Astrocyte (in vitro differentiated cells and primary cell): ENCODE measurements around the gene TSEN2. TPM values are rescaled to one million over a fixed set of nuclear protein-coding genes. Genes with fewer than 3 reads are reported as not detected.

ENCODE experiments used
- DNase-seq: peaks from one replicate; pipeline ENCODE4 v3.0.0-alpha.2; 2010; ENCODE audit warnings: low read depth
- FAIRE-seq: peaks from 2 replicates; lab custom pipeline; 2011; peaks lifted over from hg19 to GRCh38; lab: Jason Lieb, UNC
- H2AFZ ChIP-seq: 2 replicates; pipeline ENCODE4 v1.6.0; 2012; ENCODE audit warnings: low read depth, low read length, inconsistent platforms
- H3K27ac ChIP-seq: 2 replicates; pipeline ENCODE4 v1.5.1; 2011; ENCODE audit warnings: low read depth, low read length, inconsistent platforms
- H3K27me3 ChIP-seq: 2 replicates; pipeline ENCODE4 v1.6.0; 2011; ENCODE audit warnings: low read length, inconsistent platforms; ENCODE audit not compliant: insufficient read depth
- H3K36me3 ChIP-seq: 2 replicates; pipeline ENCODE4 v1.5.1; 2011; ENCODE audit warnings: low read length, inconsistent platforms; ENCODE audit not compliant: insufficient read depth
- H3K4me1 ChIP-seq: 2 replicates; pipeline ENCODE4 v1.5.1; 2011; ENCODE audit warnings: low read length, inconsistent platforms; ENCODE audit not compliant: insufficient read depth
- H3K4me2 ChIP-seq: 2 replicates; pipeline ENCODE4 v1.6.0; 2012; ENCODE audit warnings: low read length, inconsistent platforms
- H3K4me3 ChIP-seq: 2 replicates; pipeline ENCODE4 v1.5.1; 2011; ENCODE audit warnings: low read depth, mild to moderate bottlenecking, low read length, inconsistent platforms; ENCODE audit not compliant: insufficient read depth
- H3K79me2 ChIP-seq: 2 replicates; pipeline ENCODE4 v1.6.0; 2012; ENCODE audit warnings: mild to moderate bottlenecking, low read length, inconsistent platforms; ENCODE audit not compliant: insufficient read depth
- H3K9ac ChIP-seq: 2 replicates; pipeline ENCODE4 v1.6.0; 2012; ENCODE audit warnings: mild to moderate bottlenecking, low read length, inconsistent platforms
- H3K9me3 ChIP-seq: 2 replicates; pipeline ENCODE4 v1.5.1; 2012; ENCODE audit warnings: low read depth, mild to moderate bottlenecking, low read length, inconsistent platforms; ENCODE audit not compliant: insufficient read depth
- H4K20me1 ChIP-seq: 2 replicates; pipeline ENCODE4 v1.6.0; 2012; ENCODE audit warnings: low read length, inconsistent platforms; ENCODE audit not compliant: insufficient read depth
- H3K27ac Mint-ChIP-seq: one replicate; pipeline ENCODE4 v1.8.0; 2021; ENCODE audit warnings: mild to moderate bottlenecking, mixed read lengths; ENCODE audit not compliant: unreplicated experiment
- H3K27me3 Mint-ChIP-seq: one replicate; pipeline ENCODE4 v1.8.0; 2021; ENCODE audit warnings: low read depth, mixed read lengths; ENCODE audit not compliant: unreplicated experiment
- H3K36me3 Mint-ChIP-seq: one replicate; pipeline ENCODE4 v1.8.0; 2021; ENCODE audit warnings: low read depth, mixed read lengths; ENCODE audit not compliant: unreplicated experiment
- H3K4me1 Mint-ChIP-seq: one replicate; pipeline ENCODE4 v1.8.0; 2021; ENCODE audit warnings: low read depth, mixed read lengths; ENCODE audit not compliant: unreplicated experiment
- H3K4me3 Mint-ChIP-seq: one replicate; pipeline ENCODE4 v1.8.0; 2021; ENCODE audit warnings: mild to moderate bottlenecking, moderate library complexity, mixed read lengths; ENCODE audit not compliant: unreplicated experiment
- H3K9me3 Mint-ChIP-seq: one replicate; pipeline ENCODE4 v1.8.0; 2021; ENCODE audit warnings: mild to moderate bottlenecking, mixed read lengths; ENCODE audit not compliant: unreplicated experiment
- EZH2 ChIP-seq: IDR thresholded peaks from 2 replicates; pipeline ENCODE4 v1.6.1; 2012; ENCODE audit warnings: mild to moderate bottlenecking, low read length, inconsistent platforms; ENCODE audit not compliant: insufficient read depth
- total RNA-seq: library from RNA; stranded (reverse); gene quantifications from 2 replicates; pipeline ENCODE4 v1.2.1, GENCODE V29; 2021
- TF ChIP-seq, protein P1 (sequence below): IDR thresholded peaks from 2 replicates; pipeline ENCODE4 v1.5.1; 2011; ENCODE audit warnings: low read depth, mild to moderate bottlenecking, inconsistent platforms, low read length, moderate library complexity; ENCODE audit not compliant: insufficient read depth

Gene TSEN2
- total RNA-seq, 1 donor from 2014 or later: 9.7 TPM

DNA sequence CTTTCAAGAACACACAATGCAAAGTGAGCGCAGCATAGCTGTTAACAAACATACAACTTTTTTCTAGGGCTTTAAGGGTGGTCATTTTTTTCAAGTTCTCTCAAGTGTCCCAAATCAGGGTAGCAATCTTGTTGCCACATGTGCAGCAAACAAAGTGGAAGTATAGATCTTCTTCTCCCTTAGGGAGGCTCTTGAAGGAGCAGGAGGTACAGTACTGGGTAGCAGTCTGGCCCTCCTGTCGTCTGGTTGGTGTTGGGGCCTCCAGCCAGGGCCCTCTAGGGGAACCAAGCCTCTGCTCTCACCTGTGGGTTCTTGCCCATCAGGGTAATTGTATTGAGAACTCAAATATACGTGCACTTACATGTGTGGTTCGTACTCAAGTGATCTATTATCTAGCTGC lies 98.5 kb downstream of the TSEN2 start:
- no peak overlapping the region for H3K4me3 Mint-ChIP-seq
- Histone ChIP-seq H3K4me2 (no peak overlapping the region), H3K9me3 (no peaks in the 10 kb centered on the region), H3K4me3 (no peak overlapping the region), H3K9ac (no peak overlapping the region), H3K27ac (no peak overlapping the region), H3K27me3 (no peaks in the 10 kb centered on the region), H4K20me1 (peaks cover 78% of the 10 kb centered on the region), H3K36me3 (peaks cover 64% of the 10 kb centered on the region), H3K4me1 (peaks cover 3% of the 10 kb centered on the region), H3K79me2 (peaks cover 13% of the 10 kb centered on the region), H2AFZ (no peak overlapping the region)
- H3K36me3 Mint-ChIP-seq: peaks cover 13% of the 10 kb centered on the region
- no peak for TF ChIP-seq EZH2
- TF ChIP-seq, protein P1, sequence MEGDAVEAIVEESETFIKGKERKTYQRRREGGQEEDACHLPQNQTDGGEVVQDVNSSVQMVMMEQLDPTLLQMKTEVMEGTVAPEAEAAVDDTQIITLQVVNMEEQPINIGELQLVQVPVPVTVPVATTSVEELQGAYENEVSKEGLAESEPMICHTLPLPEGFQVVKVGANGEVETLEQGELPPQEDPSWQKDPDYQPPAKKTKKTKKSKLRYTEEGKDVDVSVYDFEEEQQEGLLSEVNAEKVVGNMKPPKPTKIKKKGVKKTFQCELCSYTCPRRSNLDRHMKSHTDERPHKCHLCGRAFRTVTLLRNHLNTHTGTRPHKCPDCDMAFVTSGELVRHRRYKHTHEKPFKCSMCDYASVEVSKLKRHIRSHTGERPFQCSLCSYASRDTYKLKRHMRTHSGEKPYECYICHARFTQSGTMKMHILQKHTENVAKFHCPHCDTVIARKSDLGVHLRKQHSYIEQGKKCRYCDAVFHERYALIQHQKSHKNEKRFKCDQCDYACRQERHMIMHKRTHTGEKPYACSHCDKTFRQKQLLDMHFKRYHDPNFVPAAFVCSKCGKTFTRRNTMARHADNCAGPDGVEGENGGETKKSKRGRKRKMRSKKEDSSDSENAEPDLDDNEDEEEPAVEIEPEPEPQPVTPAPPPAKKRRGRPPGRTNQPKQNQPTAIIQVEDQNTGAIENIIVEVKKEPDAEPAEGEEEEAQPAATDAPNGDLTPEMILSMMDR: no peak
- DNase-seq: no peak
- no peaks in the 10 kb centered on the region for H3K9me3 Mint-ChIP-seq
- no peaks in the 10 kb centered on the region for H3K27me3 Mint-ChIP-seq
- FAIRE-seq: no peak
- H3K27ac Mint-ChIP-seq: peak overlapping the region; percentile 58
- peaks cover 10% of the 10 kb centered on the region for H3K4me1 Mint-ChIP-seq

Other genes starting within 250 kb of the TSEN2 start
- gene PPARG, start 195.4 kb upstream of the TSEN2 start, total RNA-seq: 3.0 and 4.4 TPM in 2 replicates
- 0.25 TPM in 1 of 2 replicates, not detected in the other for gene MKRN2OS, start 61.0 kb downstream of the TSEN2 start, total RNA-seq
- gene MKRN2, start 72.6 kb downstream of the TSEN2 start, total RNA-seq: 36.7 and 38.2 TPM in 2 replicates
- 74.4 and 80.9 TPM in 2 replicates for gene RAF1, start 179.6 kb downstream of the TSEN2 start, total RNA-seq